HepG2 (cell line): ENCODE results near the gene TTC28. TPM values are rescaled to one million over a fixed set of nuclear protein-coding genes. Genes with fewer than 3 reads are reported as not detected.

Source experiments
- ATAC-seq: fragments of 200-7000 bp; cut with Tn5 transposase; 3 replicates; pipeline ENCODE4 v1.9.1; 2020; ENCODE audit warnings: mild to moderate bottlenecking, moderate library complexity
- BruUV-seq: library from RNA; stranded (reverse); fragments of 400-500 nt; replicated peaks from 2 replicates; lab custom pipeline; 2021; lab: Mats Ljungman, UMichigan
- CTCF ChIA-PET: fragments of 300-600 bp; formaldehyde crosslinking; extraction: SDS; loops from one replicate; lab custom pipeline; 2021; ENCODE audit warnings: low total read pairs, inconsistent platforms, low intra/inter-chr PET ratio; lab: Yijun Ruan, JAX
- POLR2A ChIA-PET: fragments of 350-600 bp; sonication (Branson Sonifier 250); formaldehyde crosslinking; loops from one replicate; lab custom pipeline; 2020; ENCODE audit warnings: antibody characterized with exemption, inconsistent platforms; lab: Yijun Ruan, JAX
- DNase-seq: peaks from one replicate; pipeline ENCODE4 v3.0.0-alpha.2; 2015; ENCODE audit warnings: low spot score
- FAIRE-seq: peaks from 3 replicates; lab custom pipeline; 2011; peaks lifted over from hg19 to GRCh38; lab: Jason Lieb, UNC
- H2AFZ ChIP-seq: one replicate; pipeline ENCODE4 v1.6.1; 2011; ENCODE audit warnings: low read length, inconsistent platforms
- H3K27ac ChIP-seq: fragments of 300-600 bp; 3 replicates; pipeline ENCODE4 v1.8.0; 2011; ENCODE audit warnings: mixed run types, mild to moderate bottlenecking, mixed read lengths, low read length, inconsistent platforms; ENCODE audit not compliant: insufficient read depth; ENCODE audit errors: extremely low read length
- H3K27me3 ChIP-seq, 2 experiments: fragments of 200-600 bp in 1 of 2; 2 replicates in 1 of 2; 3 replicates in 1 of 2; pipeline versions ENCODE4 v1.6.0 to v1.8.0; 2011; ENCODE audit warnings: low read length in 2 of 2, mild to moderate bottlenecking in 2 of 2, moderate library complexity in 2 of 2, inconsistent platforms in 1 of 2; ENCODE audit not compliant: insufficient read depth in 2 of 2, control insufficient read depth in 1 of 2
- H3K36me3 ChIP-seq, 2 experiments: fragments of 200-600 bp in 1 of 2; replicated peaks in 1 of 2; 2 replicates in 1 of 2; 3 replicates in 1 of 2; pipeline versions ENCODE4 v1.5.1 to v1.8.0; 2011; ENCODE audit warnings: low read length in 2 of 2, inconsistent platforms in 1 of 2; ENCODE audit not compliant: insufficient read depth in 2 of 2, control insufficient read depth in 1 of 2
- H3K4me1 ChIP-seq: 2 replicates; pipeline ENCODE4 v1.5.1; 2012; ENCODE audit warnings: low read length, inconsistent platforms; ENCODE audit not compliant: insufficient read depth
- H3K4me2 ChIP-seq: 2 replicates; pipeline ENCODE4 v1.6.0; 2011; ENCODE audit warnings: low read depth, low read length, inconsistent platforms
- H3K4me3 ChIP-seq, 3 experiments: fragments of 200-600 bp in 1 of 3; sonication (generic), shearing (Covaris generic) in 1 of 3; replicated peaks in 1 of 3; 2 replicates each; pipeline ENCODE4 v1.5.1; 2011 to 2016; ENCODE audit warnings: low read length in 3 of 3, inconsistent platforms in 2 of 3, low read depth in 2 of 3, mild to moderate bottlenecking in 2 of 3, control low read depth in 1 of 3, mixed read lengths in 1 of 3; ENCODE audit not compliant: insufficient read depth in 1 of 3
- H3K79me2 ChIP-seq: one replicate; pipeline ENCODE4 v1.6.1; 2011; ENCODE audit warnings: low read length, inconsistent platforms; ENCODE audit not compliant: insufficient read depth
- H3K9ac ChIP-seq: 2 replicates; pipeline ENCODE4 v1.6.0; 2011; ENCODE audit warnings: mild to moderate bottlenecking, low read depth, low read length, inconsistent platforms; ENCODE audit not compliant: insufficient read depth
- H3K9me3 ChIP-seq: 2 replicates; pipeline ENCODE4 v1.5.1; 2012; ENCODE audit warnings: mild to moderate bottlenecking, low read length
- H4K20me1 ChIP-seq: 2 replicates; pipeline ENCODE4 v1.6.0; 2011; ENCODE audit warnings: inconsistent platforms, mild to moderate bottlenecking, low read length, moderate library complexity; ENCODE audit not compliant: insufficient read depth
- ARNT2 ChIP-seq: sonication (generic); formaldehyde crosslinking; IDR thresholded peaks from 2 replicates; pipeline ENCODE4 v1.8.0; 2022; ENCODE audit warnings: mild to moderate bottlenecking, low read depth, missing genetic modification reagents, moderate library complexity
- FOSL2 ChIP-seq: sonication (generic); formaldehyde crosslinking; IDR thresholded peaks from 2 replicates; pipeline ENCODE4 v1.4.0; 2020; ENCODE audit warnings: missing genetic modification reagents
- MTF2 ChIP-seq: sonication (generic); formaldehyde crosslinking; IDR thresholded peaks from 2 replicates; pipeline ENCODE4 v1.5.0; 2020; ENCODE audit warnings: missing genetic modification reagents, borderline replicate concordance
- SP140L ChIP-seq: sonication (generic); formaldehyde crosslinking; IDR thresholded peaks from 2 replicates; pipeline ENCODE4 v1.4.0; 2020; ENCODE audit warnings: missing genetic modification reagents, borderline replicate concordance
- STAG1 ChIP-seq: sonication (generic); formaldehyde crosslinking; IDR thresholded peaks from 2 replicates; pipeline ENCODE4 v1.4.0; 2020; ENCODE audit warnings: missing genetic modification reagents
- ZNF326 ChIP-seq: sonication (generic); formaldehyde crosslinking; IDR thresholded peaks from 2 replicates; pipeline ENCODE4 v1.4.0; 2020; ENCODE audit warnings: missing genetic modification reagents, borderline replicate concordance
- ZNF451 ChIP-seq: sonication (generic); formaldehyde crosslinking; IDR thresholded peaks from 2 replicates; pipeline ENCODE4 v1.5.0; 2020; ENCODE audit warnings: mild to moderate bottlenecking, missing genetic modification reagents
- ZNF766 ChIP-seq: sonication (generic); formaldehyde crosslinking; IDR thresholded peaks from 2 replicates; pipeline ENCODE4 v1.5.0; 2020; ENCODE audit warnings: missing genetic modification reagents, borderline replicate concordance
- WGBS: methylation state at CpG from one replicate; pipeline ENCODE4 v1.1.6; 2017; ENCODE audit warnings: low lambda C conversion rate; 5-methylcytosine and 5-hydroxymethylcytosine counted together
- in situ Hi-C: cut with HindIII; loops from 2 replicates; pipeline ENCODE4 v1.10.0; 2017; ENCODE audit warnings: low pct_unique_long_range_greater_than_20kb; ENCODE audit not compliant: extremely low pct_ligation_motif_present
- intact Hi-C: fragments of 100-400 bp; cut with micrococcal nuclease; formaldehyde crosslinking; loops from one replicate; pipeline ENCODE4 v1.10.0; 2022; ENCODE audit not compliant: unreplicated experiment
- polyA plus RNA-seq, 8 experiments: library from polyadenylated mRNA; depleted of rRNA in 3 of 8; stranded (reverse) in 7 of 8; unstranded in 1 of 8; fragments of >200 nt; fragmentation: Illumina TruSeq in 4 of 8; extraction: Trizol in 4 of 8; gene quantifications; 2 replicates each; pipeline versions ENCODE4 v1.2.1 to v1.2.3, GENCODE V29; 2011 to 2016; ENCODE audit warnings: low read depth in 4 of 8, missing spikeins in 1 of 8, mixed read lengths in 1 of 8; ENCODE audit not compliant: insufficient read depth in 1 of 8
- total RNA-seq, 5 experiments: library from RNA; depleted of rRNA; stranded (reverse); fragments of >200 nt; fragmentation: Illumina TruSeq; extraction: Trizol; gene quantifications; 2 replicates each; pipeline ENCODE4 v1.2.3, GENCODE V29; 2016; ENCODE audit warnings: low read depth in 1 of 5
- TF ChIP-seq, protein P1 (sequence below): sonication (generic); formaldehyde crosslinking; IDR thresholded peaks from 2 replicates; pipeline ENCODE4 v1.4.0; 2020; ENCODE audit warnings: missing genetic modification reagents, borderline replicate concordance
- TF ChIP-seq, protein P2 (sequence below): sonication (generic); formaldehyde crosslinking; IDR thresholded peaks from 2 replicates; pipeline ENCODE4 v1.4.0; 2020; ENCODE audit warnings: mild to moderate bottlenecking, low read depth, missing genetic modification reagents

Gene TTC28
- total and polyA plus RNA-seq, 2 of the 13 experiments (the other 11 are each of a cell fraction or from before 2014, with no cell fraction given), result 4.2 to 13.1 TPM

- ATAC-seq (no peak), DNase-seq (no peak), FAIRE-seq (no peak)
- Histone ChIP-seq H3K4me3 (no peak overlapping the region), H2AFZ (no peak overlapping the region), H3K36me3 (no peaks in the 10 kb centered on the region), H3K4me1 (no peaks in the 10 kb centered on the region), H3K79me2 (peaks cover 2% of the 10 kb centered on the region), H3K27ac (no peak overlapping the region), H4K20me1 (peaks cover 2% of the 10 kb centered on the region; the same call in 1 of the 2 replicates), H3K4me2 (no peak overlapping the region), H3K27me3 (no peaks in the 10 kb centered on the region), H3K9me3 (no peaks in the 10 kb centered on the region), H3K9ac (no peak overlapping the region)
- POLR2A ChIA-PET, result no interaction called here
- 98% methylated on average over 2 of the region's 2 CpGs for WGBS
- intact Hi-C loops (no loop called here), in situ Hi-C loops (no loop called here)
- TF ChIP-seq STAG1 (CRISPR knock-in tag), result no peak
- TF ChIP-seq, protein P1, sequence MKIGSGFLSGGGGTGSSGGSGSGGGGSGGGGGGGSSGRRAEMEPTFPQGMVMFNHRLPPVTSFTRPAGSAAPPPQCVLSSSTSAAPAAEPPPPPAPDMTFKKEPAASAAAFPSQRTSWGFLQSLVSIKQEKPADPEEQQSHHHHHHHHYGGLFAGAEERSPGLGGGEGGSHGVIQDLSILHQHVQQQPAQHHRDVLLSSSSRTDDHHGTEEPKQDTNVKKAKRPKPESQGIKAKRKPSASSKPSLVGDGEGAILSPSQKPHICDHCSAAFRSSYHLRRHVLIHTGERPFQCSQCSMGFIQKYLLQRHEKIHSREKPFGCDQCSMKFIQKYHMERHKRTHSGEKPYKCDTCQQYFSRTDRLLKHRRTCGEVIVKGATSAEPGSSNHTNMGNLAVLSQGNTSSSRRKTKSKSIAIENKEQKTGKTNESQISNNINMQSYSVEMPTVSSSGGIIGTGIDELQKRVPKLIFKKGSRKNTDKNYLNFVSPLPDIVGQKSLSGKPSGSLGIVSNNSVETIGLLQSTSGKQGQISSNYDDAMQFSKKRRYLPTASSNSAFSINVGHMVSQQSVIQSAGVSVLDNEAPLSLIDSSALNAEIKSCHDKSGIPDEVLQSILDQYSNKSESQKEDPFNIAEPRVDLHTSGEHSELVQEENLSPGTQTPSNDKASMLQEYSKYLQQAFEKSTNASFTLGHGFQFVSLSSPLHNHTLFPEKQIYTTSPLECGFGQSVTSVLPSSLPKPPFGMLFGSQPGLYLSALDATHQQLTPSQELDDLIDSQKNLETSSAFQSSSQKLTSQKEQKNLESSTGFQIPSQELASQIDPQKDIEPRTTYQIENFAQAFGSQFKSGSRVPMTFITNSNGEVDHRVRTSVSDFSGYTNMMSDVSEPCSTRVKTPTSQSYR (CRISPR knock-in tag), result no peak
- no peak for TF ChIP-seq ARNT2 (CRISPR knock-in tag)
- TF ChIP-seq ZNF451 (CRISPR knock-in tag), result no peak
- no peak for TF ChIP-seq ZNF766 (CRISPR knock-in tag)
- no peak for TF ChIP-seq ZNF326 (CRISPR knock-in tag)
- TF ChIP-seq SP140L, result no peak
- TF ChIP-seq, protein P2, sequence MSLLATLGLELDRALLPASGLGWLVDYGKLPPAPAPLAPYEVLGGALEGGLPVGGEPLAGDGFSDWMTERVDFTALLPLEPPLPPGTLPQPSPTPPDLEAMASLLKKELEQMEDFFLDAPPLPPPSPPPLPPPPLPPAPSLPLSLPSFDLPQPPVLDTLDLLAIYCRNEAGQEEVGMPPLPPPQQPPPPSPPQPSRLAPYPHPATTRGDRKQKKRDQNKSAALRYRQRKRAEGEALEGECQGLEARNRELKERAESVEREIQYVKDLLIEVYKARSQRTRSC (CRISPR knock-in tag), result no peak
- no peak for TF ChIP-seq MTF2 (CRISPR knock-in tag)
- TF ChIP-seq FOSL2 (CRISPR knock-in tag), result no peak
- BruUV-seq, result no TSS peak
- CTCF ChIA-PET, result no interaction called here
These were observed 140.7 kb downstream of the TTC28 start for GRCh38 chr22:28538922-28539321.
